Measurements from ENCODE around the gene CADPS.

DNA sequence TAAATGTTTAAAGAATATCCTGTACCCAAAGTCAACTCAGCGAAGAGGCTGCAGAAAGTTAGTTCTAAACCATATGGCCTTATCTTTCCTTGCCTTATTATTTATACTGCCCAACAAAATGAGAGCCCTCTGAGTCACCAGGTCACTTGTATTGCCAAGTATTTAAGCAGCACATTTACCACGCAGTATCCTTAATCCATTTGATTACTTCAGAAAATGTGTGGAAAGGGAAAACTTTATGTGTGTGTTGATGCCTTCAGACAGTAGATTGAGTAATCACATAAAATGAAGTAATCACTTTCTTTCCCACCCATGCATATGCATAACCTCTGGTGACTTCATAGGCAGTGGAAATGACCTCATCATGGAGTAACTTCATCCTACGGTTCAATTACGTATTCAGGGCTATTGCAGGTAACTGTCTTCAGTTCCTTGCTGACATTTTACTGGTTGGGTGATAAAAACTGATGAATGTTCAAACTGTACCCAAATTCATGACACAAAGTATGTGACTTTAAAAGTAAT, 7.5 kb upstream of the CADPS start:
- TF ChIP-seq CTCF (conservative IDR thresholded peaks at IDR 0.05) = no peak
- no peak for TF ChIP-seq EZH2 (IDR thresholded peaks at IDR 0.05; ENCODE audit: low read depth)

Data from PC-9 (cell line).